CD14-positive monocyte (primary cell): ENCODE results near the gene HPS3. TPM values are rescaled to one million over a fixed set of nuclear protein-coding genes. Genes with fewer than 3 reads are reported as not detected.

ENCODE experiments used
- DNase-seq, 3 donors: peaks; one replicate each; pipeline ENCODE4 v3.0.0-alpha.2; 2011 to 2022
- H2AFZ ChIP-seq: 2 replicates; pipeline ENCODE4 v1.6.0; 2012; ENCODE audit warnings: mild to moderate bottlenecking, low read depth, low read length, inconsistent platforms; ENCODE audit not compliant: insufficient read depth, poor library complexity, severe bottlenecking
- H3K27ac ChIP-seq, 2 donors: 1 replicate in 1 of 2; 2 replicates in 1 of 2; pipeline ENCODE4 v1.5.1; 2012 to 2013; ENCODE audit warnings: low read length in 2 of 2, control low read depth in 1 of 2, inconsistent platforms in 1 of 2, low read depth in 1 of 2, mild to moderate bottlenecking in 1 of 2
- H3K27me3 ChIP-seq, 2 donors: one replicate each; pipeline versions ENCODE4 v1.6.0 to v1.6.1; 2011 to 2013; ENCODE audit warnings: low read length in 2 of 2; ENCODE audit not compliant: control insufficient read depth in 2 of 2, insufficient read depth in 2 of 2
- H3K36me3 ChIP-seq, 2 donors: replicated peaks in 1 of 2; 1 replicate in 1 of 2; 2 replicates in 1 of 2; pipeline versions ENCODE4 v1.5.1 to v1.6.1; 2012 to 2013; ENCODE audit warnings: low read length in 2 of 2, control low read depth in 1 of 2, inconsistent platforms in 1 of 2, mild to moderate bottlenecking in 1 of 2; ENCODE audit not compliant: insufficient read depth in 2 of 2, control insufficient read depth in 1 of 2
- H3K4me1 ChIP-seq, 2 donors: 1 replicate in 1 of 2; 2 replicates in 1 of 2; pipeline versions ENCODE4 v1.5.1 to v1.6.1; 2012 to 2013; ENCODE audit warnings: low read length in 2 of 2, control low read depth in 1 of 2, inconsistent platforms in 1 of 2, mild to moderate bottlenecking in 1 of 2, moderate library complexity in 1 of 2; ENCODE audit not compliant: insufficient read depth in 2 of 2, control insufficient read depth in 1 of 2
- H3K4me2 ChIP-seq: replicated peaks from 2 replicates; pipeline ENCODE3; 2012; ENCODE audit warnings: low read length, moderate library complexity, mild to moderate bottlenecking; ENCODE audit not compliant: poor library complexity, severe bottlenecking; ENCODE audit errors: extremely low read depth
- H3K4me3 ChIP-seq, 3 experiments: fragments of 200-600 bp in 1 of 3; sonication (generic) in 1 of 3; replicated peaks in 1 of 3; 1 replicate in 2 of 3; 2 replicates in 1 of 3; pipeline ENCODE4 v1.5.1; 2011 to 2013; ENCODE audit warnings: low read length in 3 of 3, mild to moderate bottlenecking in 3 of 3, control low read depth in 2 of 3, low read depth in 2 of 3, inconsistent platforms in 1 of 3, moderate library complexity in 1 of 3
- H3K79me2 ChIP-seq: 2 replicates; pipeline ENCODE4 v1.6.0; 2012; ENCODE audit warnings: mild to moderate bottlenecking, control low read depth, inconsistent platforms, low read length, moderate library complexity; ENCODE audit not compliant: insufficient read depth
- H3K9ac ChIP-seq: 2 replicates; pipeline ENCODE4 v1.6.0; 2017; ENCODE audit warnings: low read length, mild to moderate bottlenecking; ENCODE audit not compliant: insufficient read depth, poor library complexity, severe bottlenecking
- H3K9me3 ChIP-seq, 2 donors: replicated peaks in 1 of 2; 1 replicate in 1 of 2; 2 replicates in 1 of 2; pipeline versions ENCODE4 v1.5.1 to v1.6.1; 2012 to 2013; ENCODE audit warnings: low read length in 2 of 2, control low read depth in 1 of 2; ENCODE audit not compliant: control insufficient read depth in 1 of 2, insufficient read depth in 1 of 2
- H4K20me1 ChIP-seq: 2 replicates; pipeline ENCODE4 v1.6.0; 2012; ENCODE audit warnings: mild to moderate bottlenecking, low read length, control low read depth, moderate library complexity; ENCODE audit not compliant: insufficient read depth
- H3K27ac Mint-ChIP-seq, 7 donors: one replicate each; pipeline ENCODE4 v1.8.0; 2020; ENCODE audit warnings: mild to moderate bottlenecking in 7 of 7, mixed read lengths in 7 of 7, moderate library complexity in 6 of 7, inconsistent platforms in 2 of 7
- H3K27me3 Mint-ChIP-seq, 3 donors: one replicate each; pipeline ENCODE4 v1.8.0; 2021 to 2022; ENCODE audit warnings: low read depth in 3 of 3, mild to moderate bottlenecking in 3 of 3, mixed read lengths in 3 of 3, moderate library complexity in 3 of 3, inconsistent platforms in 1 of 3
- H3K36me3 Mint-ChIP-seq, 2 donors: one replicate each; pipeline ENCODE4 v1.8.0; 2020; ENCODE audit warnings: mixed read lengths in 2 of 2, inconsistent platforms in 1 of 2, mild to moderate bottlenecking in 1 of 2
- H3K4me1 Mint-ChIP-seq: one replicate; pipeline ENCODE4 v1.8.0; 2020; ENCODE audit warnings: mild to moderate bottlenecking, mixed read lengths
- H3K4me3 Mint-ChIP-seq, 2 donors: one replicate each; pipeline ENCODE4 v1.8.0; 2020; ENCODE audit warnings: mild to moderate bottlenecking in 2 of 2, mixed read lengths in 2 of 2, moderate library complexity in 1 of 2
- H3K9me3 Mint-ChIP-seq, 7 donors: one replicate each; pipeline ENCODE4 v1.8.0; 2020 to 2022; ENCODE audit warnings: mixed read lengths in 7 of 7, mild to moderate bottlenecking in 6 of 7, moderate library complexity in 6 of 7, inconsistent platforms in 2 of 7
- CTCF ChIP-seq: fragments of 200-600 bp; IDR thresholded peaks from one replicate; pipeline ENCODE4 v1.8.0; 2022; ENCODE audit warnings: antibody characterized with exemption, mild to moderate bottlenecking
- WGBS: methylation state at CpG from one replicate; pipeline ENCODE4 v1.1.5; 2013; ENCODE audit warnings: missing lambda C conversion rate; ENCODE audit not compliant: insufficient coverage; 5-methylcytosine and 5-hydroxymethylcytosine counted together
- intact Hi-C, 2 donors: fragments of 100-400 bp; cut with micrococcal nuclease; formaldehyde crosslinking; loops; one replicate each; pipeline versions ENCODE4 v1.15.0 to v1.15.1; 2023
- polyA plus RNA-seq, 3 donors: library from polyadenylated mRNA; depleted of rRNA in 1 of 3; unstranded in 2 of 3; stranded (reverse) in 1 of 3; fragments of 300-500 nt in 2 of 3; fragments of >200 nt in 1 of 3; fragmentation: Illumina TruSeq in 2 of 3; gene quantifications; 1 replicate in 2 of 3; 2 replicates in 1 of 3; pipeline ENCODE4 v1.2.3, GENCODE V29; 2012 to 2021

HPS3 gene
- polyA plus RNA-seq, 3 donors, result 20.8 to 35.8 (median 34.8) TPM

- Histone ChIP-seq H3K9me3 (peaks cover 0 to 2% of the 10 kb centered on the region in 2 donors), H3K36me3 (no peaks in the 10 kb centered on the region), H4K20me1 (no peaks in the 10 kb centered on the region), H3K79me2 (no peaks in the 10 kb centered on the region), H2AFZ (no peak overlapping the region), H3K27ac (no peak overlapping the region), H3K4me2 (no peak overlapping the region), H3K4me1 (peaks cover 3 to 4% of the 10 kb centered on the region in 2 donors), H3K4me3 (no peak overlapping the region), H3K27me3 (no peaks in the 10 kb centered on the region), H3K9ac (no peak overlapping the region)
- no peak overlapping the region for H3K27ac Mint-ChIP-seq
- H3K27me3 Mint-ChIP-seq, result peaks cover 0 to 2% (median 0%) of the 10 kb centered on the region in 3 donors
- no peak overlapping the region for H3K4me3 Mint-ChIP-seq
- no peak for TF ChIP-seq CTCF
- no peak for DNase-seq
- H3K9me3 Mint-ChIP-seq, result peaks cover 0 to 7% (median 3%) of the 10 kb centered on the region in 7 donors
- intact Hi-C loops, result no loop called here
- H3K4me1 Mint-ChIP-seq, result peaks cover 2% of the 10 kb centered on the region
- no peaks in the 10 kb centered on the region for H3K36me3 Mint-ChIP-seq
- no CpG with 5 or more reads among the region's 4 CpGs for WGBS
Observed at GRCh38 chr3:149101154-149101553, 28.3 kb upstream of the HPS3 start.

GRCh38 chr3:149101641-149102040 is 27.8 kb upstream of the HPS3 start:
- Histone ChIP-seq H4K20me1 (no peaks in the 10 kb centered on the region), H3K4me3 (no peak overlapping the region), H3K4me2 (no peak overlapping the region), H3K4me1 (no peaks in the 10 kb centered on the region), H3K9me3 (peaks cover 0 to 2% of the 10 kb centered on the region in 2 donors), H2AFZ (no peak overlapping the region), H3K27me3 (no peaks in the 10 kb centered on the region), H3K36me3 (no peaks in the 10 kb centered on the region), H3K79me2 (no peaks in the 10 kb centered on the region), H3K27ac (no peak overlapping the region), H3K9ac (no peak overlapping the region)
- TF ChIP-seq CTCF, result no peak
- no peaks in the 10 kb centered on the region for H3K4me1 Mint-ChIP-seq
- no peak overlapping the region for H3K4me3 Mint-ChIP-seq
- peaks cover 0 to 2% (median 0%) of the 10 kb centered on the region in 3 donors for H3K27me3 Mint-ChIP-seq
- H3K36me3 Mint-ChIP-seq, result no peaks in the 10 kb centered on the region
- no peak overlapping the region for H3K27ac Mint-ChIP-seq
- no CpG with 5 or more reads among the region's 3 CpGs for WGBS
- no peak for DNase-seq
- intact Hi-C loops, result no loop called here
- peaks cover 0 to 11% (median 3%) of the 10 kb centered on the region in 7 donors for H3K9me3 Mint-ChIP-seq
